Subcutaneous adipose tissue (tissue), 4 donors: ENCODE data around the gene TRPC4AP. TPM values are rescaled to one million over a fixed set of nuclear protein-coding genes. Genes with fewer than 3 reads are reported as not detected.

Source experiments
- CTCF ChIP-seq: fragments of 450-650 bp; IDR thresholded peaks from one replicate; pipeline ENCODE4 v1.5.1; 2016; ENCODE audit warnings: low read depth, mild to moderate bottlenecking, control low read depth, antibody characterized with exemption, moderate library complexity
- total RNA-seq, 4 donors: library from RNA; depleted of rRNA; stranded (reverse); fragments of >200 nt; gene quantifications; one replicate each; pipeline ENCODE4 v1.1.0, GENCODE V29; 2016

Gene TRPC4AP
- total RNA-seq, 4 donors from 2014 or later: 76.6 to 112 (median 78.5) TPM

GRCh38 chr20:35001596-35002362 is 90.8 kb downstream of the TRPC4AP start:
- TF ChIP-seq CTCF: no peak

GRCh38 chr20:35000922-35001595 is 91.5 kb downstream of the TRPC4AP start:
- no peak for TF ChIP-seq CTCF

- no peak for TF ChIP-seq CTCF
Observed at GRCh38 chr20:35000311-35000921, 92.2 kb downstream of the TRPC4AP start.

GRCh38 chr20:34999782-35000181 is 92.8 kb downstream of the TRPC4AP start:
- no peak for TF ChIP-seq CTCF

GRCh38 chr20:34999021-34999451 is 93.6 kb downstream of the TRPC4AP start:
- TF ChIP-seq CTCF: no peak

- TF ChIP-seq CTCF: no peak
Observed at GRCh38 chr20:34998331-34998950, 94.2 kb downstream of the TRPC4AP start.

GRCh38 chr20:34997774-34998173 is 94.8 kb downstream of the TRPC4AP start:
- TF ChIP-seq CTCF: no peak
